Endothelial cell of umbilical vein (primary cell): Measurements from ENCODE around the gene DDHD1. TPM values are rescaled to one million over a fixed set of nuclear protein-coding genes. Genes with fewer than 3 reads are reported as not detected.

Source experiments
- BruUV-seq: library from RNA; stranded (reverse); fragments of 400-500 nt; replicated peaks from 2 replicates; lab custom pipeline; 2021; lab: Mats Ljungman, UMichigan
- CTCF ChIA-PET: fragments of 300-600, 350-600 bp; sonication (Branson Sonifier 250); formaldehyde crosslinking; loops from one replicate; lab custom pipeline; 2021; ENCODE audit warnings: antibody characterized with exemption, inconsistent platforms; lab: Charles Lee
- POLR2A ChIA-PET: fragments of 300-600, 350-600 bp; sonication (Branson Sonifier 250); formaldehyde crosslinking; loops from one replicate; lab custom pipeline; 2021; ENCODE audit warnings: antibody characterized with exemption, inconsistent platforms; lab: Charles Lee
- DNase-seq: peaks from one replicate; pipeline ENCODE4 v3.0.0-alpha.2; 2011; ENCODE audit warnings: low read depth, low spot score
- FAIRE-seq: peaks from 2 replicates; lab custom pipeline; 2011; peaks lifted over from hg19 to GRCh38; lab: Jason Lieb, UNC
- H2AFZ ChIP-seq: 2 replicates; pipeline ENCODE4 v1.6.0; 2012; ENCODE audit warnings: low read depth, low read length, control low read depth, inconsistent platforms
- H3K27ac ChIP-seq: 2 replicates; pipeline ENCODE4 v1.5.1; 2011; ENCODE audit warnings: low read depth, mild to moderate bottlenecking, control low read depth, low read length, moderate library complexity; ENCODE audit not compliant: insufficient read depth
- H3K27me3 ChIP-seq, 2 experiments: 2 replicates each; pipeline versions ENCODE4 v1.6.0 to v1.6.1; 2011; ENCODE audit warnings: low read length in 2 of 2, mixed read lengths in 1 of 2; ENCODE audit not compliant: control insufficient read depth in 2 of 2, insufficient read depth in 2 of 2
- H3K36me3 ChIP-seq, 2 experiments: 2 replicates in 1 of 2; 3 replicates in 1 of 2; pipeline ENCODE4 v1.5.1; 2011; ENCODE audit warnings: low read length in 2 of 2, mild to moderate bottlenecking in 1 of 2, moderate library complexity in 1 of 2; ENCODE audit not compliant: control insufficient read depth in 2 of 2, insufficient read depth in 2 of 2; ENCODE audit errors: extremely low read depth in 1 of 2
- H3K4me1 ChIP-seq: 3 replicates; pipeline ENCODE4 v1.5.1; 2011; ENCODE audit warnings: mild to moderate bottlenecking, low read length; ENCODE audit not compliant: control insufficient read depth, insufficient read depth; ENCODE audit errors: extremely low read depth
- H3K4me2 ChIP-seq: 2 replicates; pipeline ENCODE4 v1.6.1; 2011; ENCODE audit warnings: low read length, control low read depth, mixed read lengths; ENCODE audit not compliant: insufficient read depth
- H3K4me3 ChIP-seq, 3 experiments: fragments of 200-600 bp in 1 of 3; sonication (generic), shearing (Covaris generic) in 1 of 3; replicated peaks in 1 of 3; 2 replicates each; pipeline ENCODE4 v1.5.1; 2011 to 2016; ENCODE audit warnings: control low read depth in 3 of 3, low read length in 3 of 3, mild to moderate bottlenecking in 2 of 3, inconsistent platforms in 1 of 3, low read depth in 1 of 3, moderate library complexity in 1 of 3; ENCODE audit not compliant: insufficient read depth in 1 of 3
- H3K79me2 ChIP-seq: 2 replicates; pipeline ENCODE4 v1.6.0; 2012; ENCODE audit warnings: low read length, inconsistent platforms; ENCODE audit not compliant: control insufficient read depth, insufficient read depth
- H3K9ac ChIP-seq: replicated peaks from 2 replicates; pipeline ENCODE3; 2011; ENCODE audit warnings: low read length, control low read depth; ENCODE audit not compliant: insufficient read depth; ENCODE audit errors: extremely low read depth
- H3K9me1 ChIP-seq: replicated peaks from 3 replicates; pipeline ENCODE4 v1.6.0; 2011; ENCODE audit warnings: mild to moderate bottlenecking, low read length; ENCODE audit not compliant: control insufficient read depth, insufficient read depth; ENCODE audit errors: extremely low read depth
- H3K9me3 ChIP-seq: replicated peaks from 2 replicates; pipeline ENCODE4 v1.5.1; 2012; ENCODE audit warnings: low read length, inconsistent platforms; ENCODE audit not compliant: control insufficient read depth, insufficient read depth
- H4K20me1 ChIP-seq: replicated peaks from 2 replicates; pipeline ENCODE3; 2011; ENCODE audit warnings: mild to moderate bottlenecking, low read length; ENCODE audit not compliant: control insufficient read depth, insufficient read depth; ENCODE audit errors: extremely low read depth
- EZH2 ChIP-seq: IDR thresholded peaks from 2 replicates; pipeline ENCODE4 v1.6.1; 2012; ENCODE audit warnings: borderline replicate concordance, low read depth, mild to moderate bottlenecking, moderate library complexity, low read length, inconsistent platforms; ENCODE audit not compliant: severe bottlenecking
- FOS ChIP-seq: IDR thresholded peaks from 2 replicates; pipeline ENCODE4 v1.6.1; 2011; ENCODE audit warnings: mild to moderate bottlenecking, low read length, moderate library complexity, borderline replicate concordance; ENCODE audit not compliant: insufficient read depth
- GATA2 ChIP-seq: IDR thresholded peaks from 2 replicates; pipeline ENCODE4 v1.7.0; 2011; ENCODE audit warnings: low read depth, mild to moderate bottlenecking, moderate library complexity, mixed read lengths, low read length; ENCODE audit not compliant: insufficient read length, insufficient read depth
- JUN ChIP-seq: IDR thresholded peaks from 2 replicates; pipeline ENCODE4 v1.6.1; 2011; ENCODE audit warnings: borderline replicate concordance, low read depth; ENCODE audit not compliant: insufficient read length, insufficient read depth
- MYC ChIP-seq: IDR thresholded peaks from one replicate; pipeline ENCODE4 v1.6.1; 2011; ENCODE audit warnings: mild to moderate bottlenecking, low read depth, low read length
- POLR2A ChIP-seq: IDR thresholded peaks from 2 replicates; pipeline ENCODE4 v1.6.1; 2012; ENCODE audit warnings: low read depth, mild to moderate bottlenecking, control low read depth, low read length
- POLR2AphosphoS5 ChIP-seq: IDR thresholded peaks from 2 replicates; pipeline ENCODE4 v1.6.1; 2012; ENCODE audit warnings: low read depth, mild to moderate bottlenecking, control low read depth, low read length, moderate library complexity; ENCODE audit not compliant: insufficient read depth
- dilution Hi-C: fragments of 300-500 bp; cut with MboI; formaldehyde crosslinking; loops from one replicate; pipeline ENCODE4 v1.15.0; 2019; ENCODE audit warnings: low sequenced_read_pairs; ENCODE audit not compliant: extremely low pct_ligation_motif_present
- intact Hi-C: fragments of 100-400 bp; cut with micrococcal nuclease; formaldehyde crosslinking; loops from one replicate; pipeline ENCODE4 v1.10.0; 2022
- polyA plus RNA-seq, 4 experiments: library from polyadenylated mRNA; depleted of rRNA in 3 of 4; stranded (reverse) in 3 of 4; unstranded in 1 of 4; fragments of >200 nt; gene quantifications; 2 replicates each; pipeline versions ENCODE4 v1.2.1 to v1.2.3, GENCODE V29; 2011 to 2012; ENCODE audit warnings: missing spikeins in 1 of 4
- total RNA-seq: library from RNA; stranded (reverse); gene quantifications from 2 replicates; pipeline ENCODE4 v1.2.3, GENCODE V29; 2021
- TF ChIP-seq, protein P1 (sequence below), 2 donors: IDR thresholded peaks; 1 replicate in 1 of 2; 2 replicates in 1 of 2; pipeline ENCODE4 v1.5.1; 2011; ENCODE audit warnings: low read length in 2 of 2, mild to moderate bottlenecking in 2 of 2, moderate library complexity in 2 of 2, control low read depth in 1 of 2, inconsistent platforms in 1 of 2, low read depth in 1 of 2; ENCODE audit not compliant: insufficient read depth in 1 of 2; ENCODE audit errors: extremely low read depth in 1 of 2
- TF ChIP-seq, protein P2 (sequence below): IDR thresholded peaks from 2 replicates; pipeline ENCODE4 v1.6.1; 2011; ENCODE audit not compliant: insufficient read depth, insufficient read length

The DDHD1 gene
- total and polyA plus RNA-seq, 2 donors (not counting 3 experiments of a cell fraction or from before 2014, with no cell fraction given): 2.7 to 12.4 TPM

DNA sequence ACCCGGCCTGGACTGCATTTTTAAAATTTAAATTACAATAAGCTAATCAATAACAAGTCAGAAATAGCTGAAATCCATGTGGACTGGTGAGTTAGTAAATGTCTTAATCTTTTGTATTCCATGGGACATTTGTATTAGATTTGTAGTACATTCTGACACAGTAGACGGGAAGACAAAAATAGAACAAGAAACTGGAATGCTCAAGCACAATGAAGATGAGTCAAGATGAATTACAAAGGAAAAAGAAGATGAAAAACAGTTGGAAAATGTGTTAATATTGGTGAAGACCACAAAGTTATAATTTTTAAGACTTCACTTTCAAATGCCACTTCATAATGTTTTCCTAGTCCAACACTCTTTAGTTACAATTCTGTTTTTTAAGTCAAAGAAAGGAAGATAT is 104.5 kb downstream of the DDHD1 start:
- CTCF ChIA-PET: no interaction called here
- dilution Hi-C loops: no loop called here

More for the DNA sequence above, 104.5 kb downstream of the DDHD1 start:
- Histone ChIP-seq H3K27me3 (no peaks in the 10 kb centered on the region), H3K9ac (no peak overlapping the region), H3K36me3 (no peaks in the 10 kb centered on the region), H3K4me2 (no peak overlapping the region), H3K4me3 (no peak overlapping the region), H3K4me1 (no peaks in the 10 kb centered on the region), H3K9me3 (no peaks in the 10 kb centered on the region), H3K9me1 (no peaks in the 10 kb centered on the region), H3K79me2 (no peaks in the 10 kb centered on the region), H2AFZ (no peak overlapping the region), H4K20me1 (no peaks in the 10 kb centered on the region), H3K27ac (no peak overlapping the region)
- DNase-seq: no peak
- BruUV-seq: no TSS peak
- TF ChIP-seq, protein P1, sequence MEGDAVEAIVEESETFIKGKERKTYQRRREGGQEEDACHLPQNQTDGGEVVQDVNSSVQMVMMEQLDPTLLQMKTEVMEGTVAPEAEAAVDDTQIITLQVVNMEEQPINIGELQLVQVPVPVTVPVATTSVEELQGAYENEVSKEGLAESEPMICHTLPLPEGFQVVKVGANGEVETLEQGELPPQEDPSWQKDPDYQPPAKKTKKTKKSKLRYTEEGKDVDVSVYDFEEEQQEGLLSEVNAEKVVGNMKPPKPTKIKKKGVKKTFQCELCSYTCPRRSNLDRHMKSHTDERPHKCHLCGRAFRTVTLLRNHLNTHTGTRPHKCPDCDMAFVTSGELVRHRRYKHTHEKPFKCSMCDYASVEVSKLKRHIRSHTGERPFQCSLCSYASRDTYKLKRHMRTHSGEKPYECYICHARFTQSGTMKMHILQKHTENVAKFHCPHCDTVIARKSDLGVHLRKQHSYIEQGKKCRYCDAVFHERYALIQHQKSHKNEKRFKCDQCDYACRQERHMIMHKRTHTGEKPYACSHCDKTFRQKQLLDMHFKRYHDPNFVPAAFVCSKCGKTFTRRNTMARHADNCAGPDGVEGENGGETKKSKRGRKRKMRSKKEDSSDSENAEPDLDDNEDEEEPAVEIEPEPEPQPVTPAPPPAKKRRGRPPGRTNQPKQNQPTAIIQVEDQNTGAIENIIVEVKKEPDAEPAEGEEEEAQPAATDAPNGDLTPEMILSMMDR (IDR thresholded peaks at IDR 0.05; ENCODE audit: extremely low read depth in 1 of 2, insufficient read depth in 1 of 2, low read depth in 1 of 2, low read length in 2 of 2): no peak
- TF ChIP-seq FOS: no peak
- no peak for TF ChIP-seq MYC
- TF ChIP-seq, protein P2, sequence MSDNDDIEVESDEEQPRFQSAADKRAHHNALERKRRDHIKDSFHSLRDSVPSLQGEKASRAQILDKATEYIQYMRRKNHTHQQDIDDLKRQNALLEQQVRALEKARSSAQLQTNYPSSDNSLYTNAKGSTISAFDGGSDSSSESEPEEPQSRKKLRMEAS: no peak
- TF ChIP-seq POLR2AphosphoS5: no peak
- TF ChIP-seq EZH2: no peak
- no peak for TF ChIP-seq GATA2
- TF ChIP-seq POLR2A: no peak
- TF ChIP-seq JUN: no peak
- intact Hi-C loops: no loop called here
- POLR2A ChIA-PET: no interaction called here
- FAIRE-seq: no peak
